ENCODE data around the gene GATC.
"Not testable (repeated sequence)": the region's sequence is repeated elsewhere in the genome, so short reads cannot be mapped to it uniquely, and the experiment has no call there.

GATC gene

DNA sequence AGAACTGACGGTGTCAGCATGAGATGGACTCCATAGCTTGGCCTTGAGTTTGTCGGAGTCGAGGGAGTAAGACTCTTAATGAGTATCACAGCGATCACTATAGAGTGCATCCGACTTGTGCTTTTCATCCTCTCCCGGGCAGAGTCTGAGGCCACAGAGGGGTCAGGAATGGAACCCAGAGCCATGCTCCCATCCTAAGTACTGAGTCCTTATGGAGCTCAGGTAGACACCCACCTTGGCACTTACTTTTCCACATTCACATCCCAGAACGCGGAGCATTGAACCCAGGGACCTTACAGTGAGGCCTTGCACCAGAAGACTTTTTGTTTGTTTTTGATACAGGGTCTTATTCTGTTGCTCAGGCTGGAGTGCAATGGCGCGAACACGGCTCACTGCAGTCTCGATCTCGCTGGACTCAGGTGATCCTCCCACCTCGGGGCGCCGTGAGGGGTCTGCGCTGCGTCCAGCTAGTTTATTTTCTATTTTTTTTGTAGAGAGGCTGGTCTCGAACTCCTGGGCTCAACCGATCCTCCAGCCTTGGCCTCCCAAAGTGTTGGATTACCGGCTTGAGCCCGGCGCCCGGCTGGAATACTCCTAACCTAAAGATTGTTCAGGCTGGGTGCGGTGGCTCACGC is 24.0 kb downstream of the GATC start:
- FAIRE-seq = no peak

DNA sequence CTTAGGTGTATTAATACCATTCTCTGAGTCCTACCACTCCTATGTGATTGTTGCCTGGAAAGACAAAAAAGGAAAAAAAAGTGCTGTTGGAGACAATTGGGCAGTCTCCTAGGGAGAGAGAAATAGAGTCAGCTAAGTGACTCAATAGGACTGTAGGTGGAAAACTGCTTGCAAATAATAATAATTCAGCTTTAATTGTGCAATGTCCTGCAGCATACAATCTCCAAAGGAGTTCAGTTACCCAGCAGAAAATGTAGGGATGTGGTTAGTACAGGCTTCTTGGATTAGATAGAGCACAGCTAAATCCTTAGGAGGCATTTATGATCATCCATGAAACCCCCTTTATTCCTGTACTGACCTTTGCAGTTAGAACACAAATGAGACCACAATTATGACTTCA is 26.3 kb downstream of the GATC start:
- no peak for FAIRE-seq

DNA sequence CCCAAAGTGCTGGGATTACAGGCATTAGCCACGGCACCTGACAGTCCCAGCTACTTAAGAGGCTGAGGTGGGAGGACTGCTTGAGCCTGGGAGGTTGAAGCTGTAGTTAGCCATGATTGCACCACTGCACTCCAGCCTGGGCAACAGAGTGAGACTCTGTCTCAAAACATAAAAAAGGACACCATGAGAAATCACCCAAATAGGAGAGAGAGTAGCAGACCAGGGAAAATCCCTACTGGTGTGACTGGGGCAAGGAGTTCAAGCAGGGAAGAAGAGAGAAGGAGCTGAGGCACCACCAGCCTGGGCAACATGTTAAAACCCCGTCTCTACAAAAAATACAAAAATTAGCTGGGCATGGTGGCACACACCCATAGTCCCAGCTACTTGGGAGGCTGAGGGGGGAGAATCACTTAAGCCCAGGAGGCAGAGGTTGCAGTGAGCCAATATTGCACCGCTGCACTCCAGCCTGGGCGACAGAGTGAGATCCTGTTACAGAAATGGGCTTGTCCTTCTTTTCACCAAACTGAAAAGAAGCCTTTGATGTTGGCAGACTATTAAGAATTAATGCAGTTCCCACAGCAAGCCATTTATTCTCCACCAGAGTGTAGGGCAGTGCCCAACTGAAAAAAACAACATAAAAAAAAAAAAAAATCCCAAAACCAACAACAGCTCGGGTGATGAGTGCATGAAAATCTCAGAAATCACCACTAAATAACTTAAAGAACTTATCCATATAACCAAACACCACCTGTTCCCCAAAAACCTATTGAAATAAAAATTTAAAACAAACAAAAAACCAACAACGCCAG is 27.8 kb downstream of the GATC start:
- FAIRE-seq = no peak

DNA sequence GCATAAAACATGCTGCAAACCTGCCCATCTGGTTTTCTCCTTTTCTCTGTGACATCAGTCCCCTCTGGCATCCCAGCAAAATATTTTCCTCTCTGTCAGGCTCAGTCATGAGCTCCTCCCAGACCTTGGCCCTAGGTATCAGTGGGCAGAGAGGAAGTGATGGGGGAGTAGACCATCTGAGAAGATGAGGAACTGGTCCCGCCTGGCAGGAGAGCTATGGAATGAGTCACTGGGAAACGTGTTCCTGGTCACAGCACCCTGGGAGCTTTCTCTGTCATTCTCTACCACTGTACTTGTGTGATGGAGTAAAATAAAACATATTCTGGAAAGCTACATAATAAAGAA is 28.3 kb downstream of the GATC start:
- no peak for FAIRE-seq

DNA sequence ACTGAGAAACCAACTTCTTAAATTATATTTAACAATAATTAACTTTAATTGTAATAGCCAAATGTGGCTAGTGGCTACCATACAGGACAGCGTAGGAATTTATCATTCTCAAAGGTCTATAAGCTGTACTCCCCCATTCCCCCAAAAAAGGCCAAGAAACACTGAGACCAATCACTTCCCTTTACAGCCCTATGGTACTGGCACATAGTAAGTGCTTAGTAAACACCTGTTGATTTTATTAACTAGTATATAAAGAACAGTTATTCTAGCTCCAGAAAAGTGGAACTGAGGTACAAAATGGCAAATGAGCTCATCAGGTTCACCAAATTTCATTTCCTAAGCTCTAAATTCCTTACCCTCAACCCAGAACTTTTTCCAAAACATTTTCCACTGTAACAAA is 29.4 kb downstream of the GATC start:
- FAIRE-seq = no peak

DNA sequence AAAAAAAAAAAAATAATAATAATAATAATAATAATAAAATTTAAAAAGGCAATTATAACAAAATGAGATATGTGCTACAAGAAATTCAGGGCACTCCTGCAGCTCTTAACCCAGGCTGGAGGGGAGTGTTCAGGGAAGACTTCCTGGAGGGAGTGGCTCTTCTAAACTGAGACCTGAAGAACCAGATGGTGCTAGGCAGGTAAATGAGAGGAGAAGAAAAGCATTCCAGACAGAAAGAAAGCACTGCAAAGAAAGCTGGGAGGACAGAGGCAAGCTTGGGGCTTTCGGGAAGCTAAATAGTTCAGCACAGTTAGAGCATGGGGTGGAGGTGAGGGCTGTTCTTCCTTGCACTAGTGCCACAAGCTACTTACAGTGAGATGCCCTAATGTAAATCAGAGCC is 33.2 kb downstream of the GATC start:
- no peak for FAIRE-seq

DNA sequence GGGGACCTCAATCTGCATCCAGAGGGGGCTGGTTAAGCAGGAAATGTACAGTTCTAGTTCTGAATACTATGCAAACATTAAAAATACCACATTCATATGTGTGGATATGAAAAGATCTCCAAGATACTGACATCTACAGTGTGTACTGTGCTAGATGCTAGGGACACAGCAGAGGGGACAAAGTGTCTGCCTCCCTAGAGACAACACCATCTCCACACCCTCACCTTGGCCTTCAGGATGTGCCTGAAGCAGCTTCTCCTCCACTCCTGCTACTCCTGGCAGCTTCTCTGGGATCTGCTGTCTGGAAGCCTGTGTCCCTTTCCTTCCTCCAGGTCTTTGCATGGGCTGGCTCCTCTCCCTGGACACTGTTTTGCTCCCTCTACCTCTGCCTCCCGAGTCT is 34.0 kb downstream of the GATC start:
- FAIRE-seq = no peak

DNA sequence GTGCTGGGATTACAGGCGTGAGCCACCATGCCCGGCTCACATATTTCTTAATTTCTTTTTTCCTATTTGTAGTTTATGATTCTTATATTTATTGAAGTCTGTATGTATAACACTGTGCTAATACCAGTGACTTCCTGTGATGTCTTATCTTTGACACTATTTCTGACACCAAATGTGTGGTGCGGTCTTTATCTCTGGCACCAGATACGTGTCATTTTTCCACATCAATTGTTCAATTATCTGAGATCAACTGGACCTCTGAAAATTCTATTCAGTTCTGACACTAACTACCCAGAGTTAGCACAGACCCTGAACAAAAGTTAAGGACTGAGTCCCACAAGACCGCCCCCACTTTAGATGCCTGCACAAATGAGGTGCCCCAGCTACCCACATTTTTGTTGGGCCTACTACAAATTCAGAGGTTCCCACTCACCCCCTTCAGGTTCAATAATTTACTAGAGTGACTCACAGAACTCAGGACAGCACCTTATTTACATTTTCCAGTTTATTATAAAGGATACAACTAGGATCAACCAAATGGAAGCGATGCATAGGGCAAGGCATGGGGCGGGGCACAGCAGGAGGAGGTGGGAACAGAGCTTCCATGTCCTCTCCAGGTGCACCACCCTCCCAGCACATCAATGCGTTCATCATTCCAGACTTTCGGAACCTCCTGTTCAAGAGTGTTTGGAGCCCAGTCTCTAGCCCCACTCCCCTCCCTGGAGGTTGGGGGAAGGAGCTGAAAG is 35.0 kb downstream of the GATC start:
- FAIRE-seq = no peak

DNA sequence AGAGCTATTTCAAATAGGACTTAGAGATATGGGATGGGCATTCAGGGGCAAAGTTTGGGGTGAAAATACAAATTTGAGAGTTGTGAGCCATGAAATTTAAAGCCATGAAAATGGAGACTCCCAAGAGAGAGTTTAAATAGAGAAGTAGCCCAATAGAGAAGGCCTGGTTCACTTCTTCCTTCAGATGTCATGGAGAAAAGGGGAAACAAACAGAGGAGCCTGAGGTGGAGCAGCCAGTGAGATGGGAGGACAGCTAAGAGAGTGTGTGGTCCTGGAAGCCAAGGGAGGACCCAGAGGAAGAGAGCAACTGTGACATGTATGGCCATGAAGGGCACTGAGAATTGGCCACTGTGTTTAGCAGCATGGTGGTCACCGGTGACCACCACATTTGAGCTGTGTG is 37.4 kb downstream of the GATC start:
- FAIRE-seq = no peak

DNA sequence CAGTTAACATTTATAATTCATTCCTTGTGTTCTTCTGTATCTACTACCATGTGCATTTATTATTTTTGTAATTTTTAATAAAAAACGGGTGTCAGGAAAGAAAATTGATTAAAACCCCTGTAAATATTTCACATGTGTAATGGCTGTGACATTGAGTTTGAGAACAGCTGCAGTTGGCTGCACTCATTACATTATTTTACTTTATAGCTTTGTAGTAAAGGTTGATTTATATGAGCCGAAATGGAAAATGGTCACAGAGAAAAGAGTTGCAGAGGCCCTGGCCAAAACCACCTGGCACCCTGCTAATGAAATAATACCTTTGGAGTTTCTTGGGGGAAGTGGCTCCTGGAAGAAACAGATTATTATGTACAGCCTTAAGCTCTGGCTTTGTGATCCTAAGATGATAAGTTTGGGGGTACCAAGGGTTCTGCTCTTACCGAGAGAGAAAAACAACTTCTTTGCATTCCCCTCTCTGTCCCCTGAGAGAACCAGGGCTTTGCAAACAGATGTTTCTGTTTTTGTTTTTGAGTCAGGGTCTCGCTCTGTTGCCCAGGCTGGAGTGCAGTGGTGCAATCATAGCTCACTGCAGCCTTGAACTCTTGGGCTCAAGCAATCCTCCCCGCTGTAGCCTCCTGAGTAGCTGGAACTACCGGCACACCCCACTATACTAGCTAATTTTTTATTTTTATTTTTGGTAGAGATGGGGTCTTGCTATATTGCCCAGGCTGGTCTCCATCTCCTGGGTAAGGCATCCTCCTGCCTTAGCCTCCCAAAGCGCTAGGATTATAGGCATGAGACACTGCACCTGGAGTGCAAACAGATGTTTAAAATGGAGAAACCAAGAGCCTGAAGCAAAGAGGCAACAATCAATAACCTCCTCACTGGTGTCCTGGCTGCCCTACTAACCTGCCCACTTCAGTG is 40.0 kb downstream of the GATC start:
- FAIRE-seq = no peak

DNA sequence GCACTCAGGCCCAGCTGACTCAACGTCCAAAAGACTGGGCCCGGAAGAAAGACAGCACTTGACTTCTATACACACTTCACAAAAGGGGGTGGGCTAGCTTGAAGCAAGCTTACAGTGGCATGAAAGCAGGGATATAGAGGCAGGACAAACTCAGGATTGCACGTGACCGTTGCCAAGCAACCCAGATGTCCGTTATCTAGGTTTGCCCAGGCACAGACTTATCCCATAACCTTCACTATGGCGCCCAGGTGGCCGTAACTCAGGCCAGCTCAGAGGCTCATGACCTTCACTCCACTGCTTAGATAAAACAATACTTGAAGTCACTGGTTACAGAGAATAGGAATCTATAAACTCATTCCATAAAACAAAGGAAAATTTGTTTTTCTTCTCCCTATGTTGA is 41.3 kb downstream of the GATC start:
- FAIRE-seq = not testable (repeated sequence)

DNA sequence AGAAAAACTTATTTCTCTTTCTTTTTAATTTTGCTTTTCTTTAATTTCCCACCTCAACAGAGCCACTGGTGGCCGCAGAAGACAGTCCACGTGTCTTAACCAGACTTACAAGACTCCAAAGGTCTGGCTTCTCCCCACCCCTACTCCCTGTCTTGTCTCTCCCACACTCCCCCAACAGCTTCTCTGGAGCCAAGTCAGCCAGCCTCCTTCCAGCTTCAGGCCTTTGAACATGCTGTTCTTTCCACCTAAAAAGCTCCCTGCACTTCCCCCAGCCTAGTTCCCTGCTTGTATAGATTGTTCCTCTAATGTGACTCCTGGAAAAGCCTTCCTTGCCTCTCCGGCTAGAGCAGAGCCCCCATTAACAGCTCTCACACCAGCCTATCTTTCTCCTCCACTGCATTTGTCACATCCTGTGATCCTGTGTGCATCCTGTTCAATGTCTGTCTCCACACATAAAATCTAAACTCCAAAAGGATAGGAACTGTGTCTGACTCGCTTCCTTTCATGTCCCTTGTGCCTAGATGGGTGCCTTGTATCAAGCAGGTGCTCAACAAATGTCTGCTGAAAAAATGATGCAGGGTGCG is 41.9 kb downstream of the GATC start:
- no peak for FAIRE-seq

DNA sequence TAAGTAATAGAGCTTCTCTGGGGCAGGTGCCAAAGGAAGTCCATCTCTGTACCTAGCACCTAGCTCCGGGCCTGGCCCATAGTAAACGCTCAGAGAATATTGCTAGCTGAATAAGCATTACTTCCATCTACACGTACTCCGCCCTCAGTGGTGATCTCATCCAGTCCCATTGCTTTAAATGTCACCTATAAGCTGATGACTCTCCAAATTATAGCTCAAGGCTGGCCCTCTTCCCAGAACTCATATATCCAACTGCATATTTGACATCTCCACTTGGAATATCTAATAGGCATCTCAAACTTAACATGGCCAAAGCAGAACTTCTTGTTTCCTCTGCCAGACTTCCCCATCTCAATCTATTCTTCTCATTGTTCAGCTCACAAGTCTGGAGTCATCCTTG is 42.8 kb downstream of the GATC start:
- no peak for FAIRE-seq

DNA sequence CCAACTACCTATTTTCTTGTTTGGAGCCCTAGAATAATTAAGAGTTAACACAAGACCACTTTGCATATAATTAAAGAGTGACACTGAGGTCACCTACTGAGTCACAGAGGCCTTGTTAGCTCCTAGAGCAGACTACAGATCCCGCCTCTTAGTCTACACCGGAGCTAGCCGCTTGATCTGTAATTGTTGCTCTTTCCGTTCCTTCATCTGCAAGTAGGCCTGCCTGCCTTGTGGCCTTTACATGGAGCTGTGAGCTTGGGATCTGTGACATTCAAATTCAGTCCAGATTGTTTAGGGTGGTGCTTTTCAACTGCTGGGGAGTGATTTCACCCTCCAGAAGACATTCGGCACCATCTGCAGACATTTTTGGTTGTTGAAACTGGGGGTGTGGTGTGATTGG is 44.1 kb downstream of the GATC start:
- FAIRE-seq = no peak

DNA sequence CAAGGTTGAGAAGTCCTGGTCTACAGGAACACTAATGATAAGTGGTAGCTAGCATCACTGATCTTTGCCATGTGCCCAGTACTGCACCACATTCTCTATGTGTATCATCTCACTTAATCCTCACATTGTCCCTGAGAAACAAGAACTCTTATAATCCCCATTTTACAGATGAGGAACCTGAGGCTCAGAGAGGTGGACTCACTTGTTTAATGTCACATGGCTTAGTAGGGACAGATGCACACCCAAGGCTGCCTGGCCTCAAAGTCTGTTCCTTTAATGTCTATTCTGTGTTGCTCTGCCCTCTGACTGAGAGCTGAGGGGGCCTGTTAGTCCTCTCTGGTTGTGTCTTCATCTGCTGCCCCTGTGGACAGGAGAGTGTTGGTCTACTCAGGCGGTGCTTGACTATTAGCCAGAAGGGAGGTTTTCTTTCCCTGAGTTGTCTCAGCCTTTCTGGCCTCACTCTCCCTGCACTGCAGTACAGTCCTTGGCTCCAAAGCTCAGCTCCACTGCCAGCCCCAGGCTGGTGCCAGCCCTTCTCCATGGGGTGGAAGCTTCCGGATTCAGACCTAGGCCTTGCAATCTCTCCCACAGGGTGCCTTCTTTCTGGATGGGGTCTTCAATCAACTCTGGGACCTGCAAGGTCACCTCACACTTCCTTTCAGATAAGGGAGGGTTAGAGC is 44.7 kb downstream of the GATC start:
- no peak for FAIRE-seq

DNA sequence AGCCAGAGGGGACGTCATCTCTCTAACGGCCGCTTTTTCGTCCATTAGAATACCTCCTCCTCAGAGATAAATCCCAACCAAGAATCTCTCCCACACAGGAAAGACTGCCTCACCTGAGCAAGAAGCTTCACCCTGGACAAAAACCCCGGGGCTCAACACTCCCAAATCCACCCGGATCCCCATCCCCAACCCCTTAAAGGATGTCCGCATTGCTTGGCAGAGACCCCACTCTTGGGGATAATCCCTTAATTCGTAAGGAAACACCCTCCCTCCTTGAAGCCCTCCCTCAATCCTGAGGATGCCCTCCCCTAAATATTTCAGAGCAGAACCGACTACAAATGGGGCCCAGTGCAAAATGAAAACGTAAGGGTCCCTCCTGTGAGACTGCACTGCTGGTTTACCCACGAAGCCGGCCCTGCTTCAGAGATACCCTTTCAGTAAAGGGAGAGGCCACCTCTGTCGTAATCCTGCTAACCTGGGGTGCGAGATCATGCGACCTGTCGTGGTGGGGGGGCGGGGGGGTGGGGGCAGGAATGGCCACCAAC is 49.0 kb downstream of the GATC start:
- no peak for FAIRE-seq

DNA sequence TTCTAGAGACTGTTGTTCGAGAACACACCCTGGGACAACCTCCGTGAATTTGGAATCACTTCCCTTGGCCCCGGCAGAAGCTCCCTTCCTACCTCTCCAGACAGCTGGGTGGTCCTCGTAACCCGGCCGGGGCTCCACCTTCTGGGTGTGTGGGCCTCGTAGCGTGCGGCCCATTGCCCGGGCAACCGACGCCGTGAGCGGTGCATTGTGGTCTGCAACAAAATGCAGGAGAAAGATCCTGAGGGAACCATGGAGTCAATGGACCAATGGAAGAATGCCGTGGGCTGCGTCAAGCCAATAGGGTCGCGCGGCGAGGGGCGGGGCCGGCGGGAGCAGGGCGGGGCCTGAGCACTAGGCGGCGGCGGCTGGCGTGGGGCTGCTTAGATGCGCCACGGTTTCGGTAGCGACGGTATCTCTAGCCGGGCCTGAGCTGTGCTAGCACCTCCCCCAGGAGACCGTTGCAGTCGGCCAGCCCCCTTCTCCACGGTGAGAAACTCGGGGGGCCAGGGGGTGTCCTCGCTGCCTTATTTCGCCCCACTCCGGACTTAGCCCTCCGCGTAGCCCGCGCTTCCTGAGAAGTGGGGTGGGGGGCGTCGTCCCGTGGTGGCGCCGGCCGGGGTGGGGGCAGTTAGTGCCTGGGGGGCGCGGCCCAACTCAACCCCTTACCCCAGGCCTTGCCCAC is 49.6 kb downstream of the GATC start, which contains the start of gene DYNLL1:
TSS of gene DYNLL1 (plus strand) at position 383 of the 682 bp plus-strand sequence. CDS start 309 bp downstream, outside the sequence.
- FAIRE-seq = peak; percentile 78

DNA sequence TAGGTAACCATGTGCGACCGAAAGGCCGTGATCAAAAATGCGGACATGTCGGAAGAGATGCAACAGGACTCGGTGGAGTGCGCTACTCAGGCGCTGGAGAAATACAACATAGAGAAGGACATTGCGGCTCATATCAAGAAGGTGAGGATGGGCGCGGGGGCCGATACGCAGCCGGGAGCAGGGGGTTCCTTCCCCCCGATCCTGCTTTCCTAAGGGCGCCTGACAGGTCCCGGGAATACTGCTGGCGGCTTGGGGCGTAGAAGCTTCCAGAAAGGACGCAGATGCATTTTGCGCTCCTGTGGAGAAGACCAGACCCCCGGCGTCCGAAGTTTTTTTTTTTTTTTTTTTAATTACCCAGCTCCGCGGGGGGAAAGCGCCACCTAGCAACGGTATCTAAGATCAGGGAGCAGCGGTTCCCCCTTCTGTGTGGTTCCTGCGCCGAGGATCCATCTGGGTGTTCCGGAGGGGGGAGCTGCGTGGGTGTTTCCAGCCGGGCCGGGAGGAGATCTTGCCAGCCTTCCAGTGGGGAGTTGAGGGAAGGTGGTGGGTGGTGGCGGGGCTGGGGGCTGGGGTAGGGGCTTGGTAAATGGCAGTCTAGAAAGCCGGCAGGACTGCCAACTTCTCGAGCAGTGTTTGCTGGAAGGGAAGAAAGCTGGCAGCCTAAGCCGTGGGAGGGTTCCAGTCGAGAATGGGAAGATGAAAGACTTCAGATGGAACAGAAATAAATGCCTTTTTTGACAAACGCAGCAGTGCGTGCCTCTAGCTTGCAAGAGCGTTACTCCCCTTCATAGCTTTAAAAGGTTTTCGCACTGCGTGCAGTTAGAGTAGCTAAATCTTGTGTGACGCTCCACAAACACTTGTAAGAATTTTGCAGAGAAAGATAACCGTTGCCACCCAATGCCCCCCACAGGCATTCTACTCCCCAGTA is 50.4 kb downstream of the GATC start:
- FAIRE-seq = no peak

DNA sequence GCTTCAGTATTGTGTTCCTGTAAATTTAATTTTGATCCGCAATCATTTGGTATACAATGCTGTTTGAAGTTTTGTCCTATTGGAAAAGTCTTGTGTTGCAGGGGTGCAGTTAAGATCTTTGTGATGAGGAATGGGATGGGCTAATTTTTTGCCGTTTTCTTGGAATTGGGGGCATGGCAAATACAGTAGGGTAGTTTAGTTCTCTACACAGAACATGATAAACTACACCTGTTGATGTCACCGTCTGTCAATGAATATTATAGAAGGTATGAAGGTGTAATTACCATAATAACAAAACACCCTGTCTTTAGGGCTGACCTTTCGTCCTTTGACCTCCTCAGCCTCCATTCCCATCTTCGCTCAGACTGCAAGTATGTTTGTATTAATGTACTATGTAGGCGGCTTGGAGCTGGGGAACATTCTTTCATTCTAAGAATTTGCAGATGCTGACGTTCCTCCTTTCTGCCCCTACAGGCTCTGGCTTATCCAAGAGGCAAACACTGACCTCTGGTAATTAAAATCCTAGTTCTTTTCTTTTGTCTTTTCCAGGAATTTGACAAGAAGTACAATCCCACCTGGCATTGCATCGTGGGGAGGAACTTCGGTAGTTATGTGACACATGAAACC is 51.4 kb downstream of the GATC start:
- FAIRE-seq = no peak
